Neuronal stem cell (in vitro differentiated cells): ENCODE data around the gene THY1.

Experiments used
- DNase-seq: peaks from one replicate; pipeline ENCODE4 v3.0.0-alpha.2; 2013; ENCODE audit warnings: low spot score
- H2AFZ ChIP-seq: one replicate; pipeline ENCODE4 v1.6.1; 2013; ENCODE audit warnings: mild to moderate bottlenecking, low read length, inconsistent platforms
- H2AK5ac ChIP-seq: 2 replicates; pipeline ENCODE4 v1.6.1; 2013; ENCODE audit warnings: low read depth, mild to moderate bottlenecking, inconsistent platforms, low read length, moderate library complexity, mixed read lengths
- H2BK120ac ChIP-seq: 2 replicates; pipeline ENCODE4 v1.6.1; 2013; ENCODE audit warnings: low read depth, mild to moderate bottlenecking, inconsistent platforms, low read length, moderate library complexity, mixed read lengths
- H2BK12ac ChIP-seq: one replicate; pipeline ENCODE4 v1.6.1; 2013; ENCODE audit warnings: low read length, inconsistent platforms
- H2BK15ac ChIP-seq: 2 replicates; pipeline ENCODE4 v1.6.1; 2013; ENCODE audit warnings: mild to moderate bottlenecking, low read length, inconsistent platforms, mixed read lengths
- H2BK5ac ChIP-seq: one replicate; pipeline ENCODE4 v1.6.1; 2013; ENCODE audit warnings: inconsistent platforms, mild to moderate bottlenecking, low read length, moderate library complexity
- H3K14ac ChIP-seq: one replicate; pipeline ENCODE4 v1.6.1; 2013; ENCODE audit warnings: low read length, inconsistent platforms
- H3K18ac ChIP-seq: 2 replicates; pipeline ENCODE4 v1.6.1; 2013; ENCODE audit warnings: low read length, inconsistent platforms
- H3K23ac ChIP-seq: 2 replicates; pipeline ENCODE4 v1.6.1; 2013; ENCODE audit warnings: low read depth, mild to moderate bottlenecking, mixed read lengths, low read length, inconsistent platforms; ENCODE audit not compliant: poor library complexity
- H3K27ac ChIP-seq: replicated peaks from 3 replicates; pipeline ENCODE4 v1.5.1; 2013; ENCODE audit warnings: low read length, inconsistent platforms
- H3K27me3 ChIP-seq, 3 experiments: 2 replicates each; pipeline ENCODE4 v1.6.1; 2013; ENCODE audit warnings: low read length in 3 of 3, mild to moderate bottlenecking in 2 of 3, inconsistent platforms in 1 of 3, low read depth in 1 of 3, mixed read lengths in 1 of 3, moderate library complexity in 1 of 3; ENCODE audit not compliant: control insufficient read depth in 3 of 3, insufficient read depth in 3 of 3
- H3K36me3 ChIP-seq, 2 donors: replicated peaks in 1 of 2; 2 replicates each; pipeline ENCODE4 v1.6.1; 2013; ENCODE audit warnings: low read length in 2 of 2; ENCODE audit not compliant: control insufficient read depth in 2 of 2, insufficient read depth in 2 of 2
- H3K4ac ChIP-seq: 2 replicates; pipeline ENCODE4 v1.6.1; 2013; ENCODE audit warnings: inconsistent platforms, mild to moderate bottlenecking, low read length, moderate library complexity
- H3K4me1 ChIP-seq, 2 donors: 1 replicate in 1 of 2; 2 replicates in 1 of 2; pipeline ENCODE4 v1.6.1; 2013; ENCODE audit warnings: low read length in 2 of 2, low read depth in 1 of 2; ENCODE audit not compliant: control insufficient read depth in 2 of 2, insufficient read depth in 1 of 2
- H3K4me2 ChIP-seq: one replicate; pipeline ENCODE4 v1.6.1; 2013; ENCODE audit warnings: mild to moderate bottlenecking, low read length, inconsistent platforms; ENCODE audit not compliant: insufficient read depth, poor library complexity, severe bottlenecking
- H3K4me3 ChIP-seq, 2 donors: 2 replicates each; pipeline ENCODE4 v1.5.1; 2013; ENCODE audit warnings: low read length in 2 of 2, mild to moderate bottlenecking in 2 of 2, inconsistent platforms in 1 of 2, moderate library complexity in 1 of 2
- H3K79me1 ChIP-seq: one replicate; pipeline ENCODE4 v1.6.1; 2013; ENCODE audit warnings: low read depth, mild to moderate bottlenecking, inconsistent platforms, low read length, moderate library complexity
- H3K9ac ChIP-seq: one replicate; pipeline ENCODE4 v1.6.1; 2013; ENCODE audit warnings: mild to moderate bottlenecking, low read depth, low read length, inconsistent platforms; ENCODE audit not compliant: poor library complexity
- H3K9me3 ChIP-seq, 2 donors: replicated peaks in 1 of 2; 2 replicates each; pipeline versions ENCODE3 to v1.6.1; 2013; ENCODE audit warnings: low read length in 2 of 2, mild to moderate bottlenecking in 2 of 2, inconsistent platforms in 1 of 2, low read depth in 1 of 2, mixed read lengths in 1 of 2, moderate library complexity in 1 of 2; ENCODE audit not compliant: control insufficient read depth in 2 of 2, insufficient read depth in 1 of 2
- H4K8ac ChIP-seq: one replicate; pipeline ENCODE4 v1.6.1; 2013; ENCODE audit warnings: low read depth, mild to moderate bottlenecking, inconsistent platforms, low read length, moderate library complexity
- H4K91ac ChIP-seq: one replicate; pipeline ENCODE4 v1.6.1; 2013; ENCODE audit warnings: low read length, low read depth, mild to moderate bottlenecking, inconsistent platforms; ENCODE audit not compliant: poor library complexity
- whole genome bisulfite sequencing, 2 donors: extraction: QIAGEN DNeasy Blood & Tissue Kit; methylation state at CpG; one replicate each; pipeline ENCODE4 v1.1.7; 2013; ENCODE audit warnings: missing lambda C conversion rate in 2 of 2, mixed read lengths in 1 of 2; ENCODE audit not compliant: insufficient read length in 2 of 2, insufficient replicate concordance in 1 of 2; ENCODE audit errors: extremely low coverage in 2 of 2; 5-methylcytosine and 5-hydroxymethylcytosine counted together

Gene THY1

DNA sequence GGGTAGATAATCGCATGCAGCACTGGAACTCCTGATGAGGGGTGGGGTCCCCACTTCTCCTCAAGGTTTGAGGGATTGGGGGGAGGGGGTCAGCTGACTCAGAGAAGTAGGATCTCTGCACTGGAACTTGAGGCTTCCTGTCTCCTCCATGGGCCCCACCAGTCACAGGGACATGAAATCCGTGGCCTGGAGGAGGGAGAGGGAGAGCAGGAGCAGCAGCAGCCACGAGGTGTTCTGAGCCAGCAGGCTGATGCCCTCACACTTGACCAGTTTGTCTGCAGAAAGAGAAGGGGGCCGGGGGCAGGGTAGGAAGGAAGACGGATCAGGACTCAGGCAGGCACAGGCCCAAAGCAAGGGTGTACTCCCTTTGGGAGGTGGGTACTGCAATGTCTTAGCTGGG lies 3.7 kb downstream of the THY1 start:
- Histone ChIP-seq H3K27ac (no peak overlapping the region), H3K4me1 (peaks cover 14 to 16% of the 10 kb centered on the region in 2 donors)

DNA sequence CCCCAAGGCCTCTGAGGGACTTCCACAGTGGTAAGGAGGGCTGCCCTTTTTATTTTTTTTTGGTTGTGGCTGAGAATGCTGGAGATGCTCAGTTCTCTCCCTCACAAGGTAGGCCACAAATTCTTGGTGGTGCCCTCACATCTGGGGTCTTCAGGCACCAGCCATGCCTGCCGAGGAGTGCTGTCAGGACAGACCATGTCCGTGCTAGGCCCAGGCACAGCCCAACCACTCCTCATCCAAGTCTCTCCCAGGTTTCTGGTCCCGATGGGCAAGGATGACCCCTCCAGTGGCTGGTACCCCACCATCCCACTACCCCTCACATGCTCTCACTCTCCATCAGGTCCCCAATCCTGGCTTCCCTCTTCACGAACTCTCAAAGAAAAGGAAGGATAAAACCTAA lies 4.2 kb downstream of the THY1 start:
- no peak overlapping the region for H2AFZ ChIP-seq

More for the DNA sequence above, 3.7 kb downstream of the THY1 start:
- Histone ChIP-seq H3K4me3 (no peak overlapping the region), H2BK12ac (no peak overlapping the region), H3K18ac (no peak overlapping the region), H2BK5ac (no peak overlapping the region), H3K9me3 (no peaks in the 10 kb centered on the region), H4K91ac (no peak overlapping the region), H4K8ac (no peak overlapping the region), H2BK15ac (no peak overlapping the region), H3K36me3 (peaks cover 10 to 16% of the 10 kb centered on the region in 2 donors), H3K9ac (no peak overlapping the region), H3K4me2 (no peak overlapping the region), H3K14ac (no peak overlapping the region), H3K23ac (peak overlapping the region; percentile 39), H2AK5ac (no peak overlapping the region), H3K4ac (no peak overlapping the region), H3K27me3 (peaks cover 0 to 23% (median 0%) of the 10 kb centered on the region in 3 experiments), H3K79me1 (peaks cover 8% of the 10 kb centered on the region), H2AFZ (no peak overlapping the region), H2BK120ac (no peak overlapping the region)
- no CpG with 5 or more reads among the region's 5 CpGs for WGBS, 2 donors
- DNase-seq, result no peak

DNA sequence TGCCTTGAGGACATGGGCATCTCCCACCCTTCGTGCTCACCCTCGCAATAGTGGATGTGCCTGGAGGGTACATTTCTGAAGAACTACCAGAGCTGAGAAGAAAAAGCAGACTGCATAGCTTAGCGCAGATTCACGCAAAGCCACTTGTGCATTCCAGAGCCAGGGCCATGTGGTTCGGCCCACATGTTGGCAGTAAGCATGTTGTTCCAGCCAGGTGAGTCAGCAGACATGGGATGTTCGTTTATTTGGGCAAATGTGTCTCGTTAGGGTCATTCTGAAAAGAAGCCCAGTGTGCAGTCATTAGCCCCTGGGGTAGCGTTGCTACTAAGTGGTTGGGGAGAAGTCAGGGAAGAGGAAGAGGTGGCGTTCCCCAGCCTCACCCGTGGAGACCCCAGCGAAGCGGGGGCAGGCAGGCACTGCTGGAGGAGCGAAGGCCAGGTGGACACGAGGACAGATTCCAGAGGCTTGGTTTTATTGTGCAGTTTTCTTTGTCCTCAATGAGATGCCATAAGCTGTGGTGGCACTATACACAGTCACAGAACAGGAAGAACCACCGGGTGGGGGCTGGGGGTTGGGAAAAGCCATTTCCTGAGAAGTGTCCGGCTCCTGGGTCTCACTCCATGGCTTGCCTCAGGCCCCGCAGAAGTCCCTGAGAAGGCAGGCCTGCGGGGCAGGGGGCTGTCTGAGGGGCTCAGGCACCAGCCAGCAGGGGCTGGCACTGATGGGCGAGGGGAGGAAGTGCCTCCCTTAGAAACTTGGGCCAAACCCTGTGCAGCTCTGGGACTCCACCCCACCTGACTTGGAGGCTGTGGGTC lies 5.0 kb downstream of the THY1 start:
- Histone ChIP-seq H3K27ac (peak overlapping the region; percentile 16), H3K14ac (no peak overlapping the region)
- DNase-seq, result no peak

More for the DNA sequence above, 4.2 kb downstream of the THY1 start:
- Histone ChIP-seq H3K23ac (no peak overlapping the region), H3K27me3 (peaks cover 0 to 18% (median 0%) of the 10 kb centered on the region in 3 experiments), H2AK5ac (no peak overlapping the region), H4K91ac (no peak overlapping the region), H4K8ac (no peak overlapping the region), H2BK120ac (no peak overlapping the region), H3K79me1 (peaks cover 8% of the 10 kb centered on the region), H3K18ac (no peak overlapping the region), H2BK12ac (no peak overlapping the region), H2BK15ac (no peak overlapping the region), H3K4ac (no peak overlapping the region), H3K9me3 (no peaks in the 10 kb centered on the region), H3K4me3 (no peak overlapping the region), H3K27ac (no peak overlapping the region), H2BK5ac (no peak overlapping the region), H3K4me1 (peaks cover 12 to 16% of the 10 kb centered on the region in 2 donors), H3K14ac (no peak overlapping the region), H3K4me2 (no peak overlapping the region), H3K36me3 (peaks cover 10 to 16% of the 10 kb centered on the region in 2 donors), H3K9ac (no peak overlapping the region)
- DNase-seq, result no peak
- WGBS, 2 donors, result no CpG with 5 or more reads among the region's 4 CpGs

More for the DNA sequence above, 5.0 kb downstream of the THY1 start:
- H2BK120ac ChIP-seq, result no peak overlapping the region
- no peak overlapping the region for H3K23ac ChIP-seq
- peaks cover 8% of the 10 kb centered on the region for H3K79me1 ChIP-seq
- no peak overlapping the region for H3K4me3 ChIP-seq
- H3K4me1 ChIP-seq, result peaks cover 7 to 12% of the 10 kb centered on the region in 2 donors
- H2AK5ac ChIP-seq, result no peak overlapping the region
- H3K18ac ChIP-seq, result no peak overlapping the region
- no peak overlapping the region for H3K4me2 ChIP-seq
- no peak overlapping the region for H4K91ac ChIP-seq
- H2AFZ ChIP-seq, result no peak overlapping the region
- no peak overlapping the region for H3K4ac ChIP-seq
- H2BK5ac ChIP-seq, result no peak overlapping the region
- no peaks in the 10 kb centered on the region for H3K9me3 ChIP-seq
- H3K27me3 ChIP-seq, result peaks cover 0 to 11% (median 0%) of the 10 kb centered on the region in 3 experiments
- no peak overlapping the region for H2BK15ac ChIP-seq
- no peak overlapping the region for H2BK12ac ChIP-seq
- peaks cover 10 to 16% of the 10 kb centered on the region in 2 donors for H3K36me3 ChIP-seq
- H4K8ac ChIP-seq, result no peak overlapping the region
- WGBS, 2 donors, result no CpG with 5 or more reads among the region's 19 CpGs
- H3K9ac ChIP-seq, result peak overlapping the region; percentile 32
